ENCODE measurements around the gene AKAP8L.
"Not testable (repeated sequence)": the region's sequence is repeated elsewhere in the genome, so short reads cannot be mapped to it uniquely, and the experiment has no call there.

The AKAP8L gene

DNA sequence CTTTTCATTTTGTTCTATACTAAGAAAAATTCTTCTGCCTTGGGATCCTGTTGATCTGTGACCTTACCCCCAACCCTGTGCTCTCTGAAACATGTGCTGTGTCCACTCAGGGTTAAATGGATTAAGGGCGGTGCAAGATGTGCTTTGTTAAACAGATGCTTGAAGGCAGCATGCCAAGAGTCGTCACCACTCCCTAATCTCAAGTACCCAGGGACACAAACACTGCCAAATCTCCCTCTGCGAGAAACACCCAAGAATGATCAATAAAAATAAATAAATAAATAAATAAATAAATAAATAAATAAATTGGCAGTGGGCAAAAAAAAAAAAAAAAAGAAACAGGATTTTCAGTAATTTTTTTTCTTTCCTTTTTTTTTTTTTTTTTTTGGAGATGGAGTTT is 55.0 kb downstream of the AKAP8L start:
- not testable (repeated sequence) for H3K27me3 ChIP-seq (ENCODE audit: control insufficient read depth, insufficient read depth, low read length); H3K9ac ChIP-seq (ENCODE audit: low read length); H3K4me3 ChIP-seq (ENCODE audit: low read length); H3K4me1 ChIP-seq (ENCODE audit: control insufficient read depth, insufficient read depth, low read length); H3K9me3 ChIP-seq (ENCODE audit: control insufficient read depth, low read length)
- H3K36me3 ChIP-seq (ENCODE audit: control insufficient read depth, insufficient read depth, low read length), result peaks cover 17% of the 10 kb centered on the region

DNA sequence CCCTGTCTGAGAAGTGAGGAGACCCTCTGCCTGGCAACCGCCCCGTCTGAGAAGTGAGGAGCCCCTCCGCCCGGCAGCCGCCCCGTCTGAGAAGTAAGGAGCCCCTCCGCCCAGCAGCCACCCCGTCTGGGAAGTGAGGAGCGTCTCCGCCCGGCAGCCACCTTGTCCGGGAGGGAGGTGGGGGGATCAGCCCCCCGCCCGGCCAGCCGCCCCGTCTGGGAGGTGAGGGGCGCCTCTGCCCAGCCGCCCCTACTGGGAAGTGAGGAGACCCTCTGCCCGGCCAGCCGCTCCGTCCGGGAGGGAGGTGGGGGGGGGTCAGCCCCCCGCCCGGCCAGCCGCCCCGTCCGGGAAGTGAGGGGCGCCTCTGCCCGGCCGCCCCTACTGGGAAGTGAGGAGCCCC is 55.7 kb downstream of the AKAP8L start:
- H3K4me1 ChIP-seq (ENCODE audit: control insufficient read depth, insufficient read depth, low read length); H3K9me3 ChIP-seq (ENCODE audit: control insufficient read depth, low read length); H3K27me3 ChIP-seq (ENCODE audit: control insufficient read depth, insufficient read depth, low read length); H3K4me3 ChIP-seq (ENCODE audit: low read length); H3K9ac ChIP-seq (ENCODE audit: low read length): not testable (repeated sequence)
- peaks cover 22% of the 10 kb centered on the region for H3K36me3 ChIP-seq (ENCODE audit: control insufficient read depth, insufficient read depth, low read length)

DNA sequence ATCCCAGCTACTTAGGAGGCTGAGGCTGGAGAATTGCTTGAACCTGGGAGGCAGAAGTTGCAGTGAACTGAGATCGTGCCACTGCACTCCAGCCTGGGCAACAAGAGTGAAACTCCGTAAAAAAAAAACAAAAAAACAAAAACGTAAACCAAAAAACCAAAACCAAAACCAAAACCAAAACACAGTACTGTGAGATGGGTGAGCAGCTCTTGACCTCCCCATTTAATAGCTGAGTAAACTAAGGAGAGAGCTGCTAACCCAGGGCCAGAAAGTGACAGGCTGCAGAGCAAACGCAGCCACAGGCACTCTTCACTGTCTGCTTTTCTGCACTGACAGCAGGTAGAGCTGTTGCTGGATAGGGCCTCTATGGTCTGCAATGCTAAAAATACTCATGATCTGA is 58.8 kb downstream of the AKAP8L start:
- not testable (repeated sequence) for H3K9me3 ChIP-seq (ENCODE audit: control insufficient read depth, low read length); H3K4me3 ChIP-seq (ENCODE audit: low read length); H3K4me1 ChIP-seq (ENCODE audit: control insufficient read depth, insufficient read depth, low read length); H3K9ac ChIP-seq (ENCODE audit: low read length); H3K27me3 ChIP-seq (ENCODE audit: control insufficient read depth, insufficient read depth, low read length)
- H3K36me3 ChIP-seq (ENCODE audit: control insufficient read depth, insufficient read depth, low read length), result peaks cover 25% of the 10 kb centered on the region

DNA sequence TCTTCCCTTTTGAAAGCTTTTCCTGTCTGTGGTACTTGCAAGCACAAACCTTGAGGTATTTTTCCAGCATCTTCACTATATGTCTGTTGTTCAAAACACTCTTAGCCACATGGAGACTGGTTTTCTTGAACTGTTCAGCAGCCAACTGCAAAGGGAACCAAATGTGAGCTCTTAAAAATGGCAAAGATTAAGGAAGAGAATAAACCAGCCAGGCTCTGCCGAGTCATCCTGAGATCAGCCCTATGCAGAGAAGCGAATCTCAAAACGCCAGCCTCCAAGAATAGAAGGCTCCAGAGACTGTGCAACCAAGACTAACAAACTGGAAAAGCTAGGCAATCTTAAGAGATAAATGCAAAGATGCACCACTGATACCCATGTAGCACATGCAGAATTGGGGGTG is 59.9 kb downstream of the AKAP8L start:
- no peak overlapping the region for H3K4me3 ChIP-seq (ENCODE audit: low read length)
- no peaks in the 10 kb centered on the region for H3K4me1 ChIP-seq (ENCODE audit: control insufficient read depth, insufficient read depth, low read length)
- no peaks in the 10 kb centered on the region for H3K9me3 ChIP-seq (ENCODE audit: control insufficient read depth, low read length)
- H3K27me3 ChIP-seq (ENCODE audit: control insufficient read depth, insufficient read depth, low read length), result no peaks in the 10 kb centered on the region
- H3K9ac ChIP-seq (ENCODE audit: low read length), result no peak overlapping the region
- peaks cover 25% of the 10 kb centered on the region for H3K36me3 ChIP-seq (ENCODE audit: control insufficient read depth, insufficient read depth, low read length)

DNA sequence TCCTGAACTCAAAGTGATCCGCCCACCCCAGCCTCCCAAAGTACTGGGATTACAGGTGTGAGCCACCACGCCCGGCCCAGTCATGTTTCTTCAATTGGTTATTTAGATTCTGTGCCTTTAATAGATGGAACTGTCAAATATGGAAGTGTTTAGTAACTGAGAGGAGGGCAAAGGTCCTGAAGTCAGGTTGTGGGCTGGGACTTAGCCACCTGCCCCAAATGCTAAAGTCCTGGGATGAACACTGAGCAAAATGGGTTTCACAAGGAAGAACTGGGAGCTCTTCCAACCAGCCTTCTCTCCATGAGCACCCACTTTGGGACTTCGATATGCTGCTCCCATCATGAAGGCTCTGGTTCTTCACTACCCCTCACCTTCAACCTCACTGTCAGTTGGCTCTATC is 60.9 kb downstream of the AKAP8L start:
- H3K4me1 ChIP-seq (ENCODE audit: control insufficient read depth, insufficient read depth, low read length), result no peaks in the 10 kb centered on the region
- H3K9ac ChIP-seq (ENCODE audit: low read length), result no peak overlapping the region
- H3K9me3 ChIP-seq (ENCODE audit: control insufficient read depth, low read length), result no peaks in the 10 kb centered on the region
- H3K36me3 ChIP-seq (ENCODE audit: control insufficient read depth, insufficient read depth, low read length), result peaks cover 25% of the 10 kb centered on the region
- no peaks in the 10 kb centered on the region for H3K27me3 ChIP-seq (ENCODE audit: control insufficient read depth, insufficient read depth, low read length)
- no peak overlapping the region for H3K4me3 ChIP-seq (ENCODE audit: low read length)

DNA sequence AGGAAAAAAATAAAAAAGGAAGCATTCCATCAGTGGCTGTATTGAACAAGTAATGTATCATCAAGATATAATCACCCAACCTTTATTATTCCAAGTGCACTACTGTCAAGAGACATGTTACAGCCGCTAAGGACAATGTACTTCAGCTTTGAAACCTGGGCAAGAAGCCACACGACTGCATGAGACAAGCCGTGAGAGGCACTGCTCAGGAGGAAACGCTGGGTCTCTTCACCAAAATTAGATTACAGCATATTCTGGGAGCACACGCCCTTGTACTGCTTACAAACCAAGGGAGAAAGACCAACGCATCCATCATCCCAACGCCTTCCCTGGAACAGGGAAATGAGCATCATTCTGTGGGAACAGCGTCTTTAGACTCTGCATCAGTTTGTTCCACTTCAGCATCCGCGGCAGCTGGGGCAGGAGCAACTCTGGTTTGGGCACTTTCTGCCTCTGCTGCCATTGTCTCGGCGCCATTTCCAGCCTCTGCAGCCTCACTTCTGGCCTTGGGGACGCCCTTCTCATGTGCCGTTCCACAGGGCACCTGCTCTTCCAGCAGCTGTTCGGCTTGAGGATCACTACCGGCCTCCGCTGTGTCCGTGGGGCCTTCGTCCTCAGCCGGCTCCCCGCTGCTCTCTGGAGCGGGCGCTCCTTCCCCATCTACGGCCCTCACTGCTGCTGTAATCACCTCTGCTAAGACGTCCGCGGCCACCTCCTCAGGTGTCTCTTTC is 64.1 kb downstream of the AKAP8L start:
- Histone ChIP-seq H3K27me3 (ENCODE audit: control insufficient read depth, insufficient read depth, low read length) (no peaks in the 10 kb centered on the region), H3K9me3 (ENCODE audit: control insufficient read depth, low read length) (no peaks in the 10 kb centered on the region), H3K4me3 (ENCODE audit: low read length) (no peak overlapping the region), H3K36me3 (ENCODE audit: control insufficient read depth, insufficient read depth, low read length) (peaks cover 8% of the 10 kb centered on the region), H3K4me1 (ENCODE audit: control insufficient read depth, insufficient read depth, low read length) (no peaks in the 10 kb centered on the region), H3K9ac (ENCODE audit: low read length) (no peak overlapping the region)

DNA sequence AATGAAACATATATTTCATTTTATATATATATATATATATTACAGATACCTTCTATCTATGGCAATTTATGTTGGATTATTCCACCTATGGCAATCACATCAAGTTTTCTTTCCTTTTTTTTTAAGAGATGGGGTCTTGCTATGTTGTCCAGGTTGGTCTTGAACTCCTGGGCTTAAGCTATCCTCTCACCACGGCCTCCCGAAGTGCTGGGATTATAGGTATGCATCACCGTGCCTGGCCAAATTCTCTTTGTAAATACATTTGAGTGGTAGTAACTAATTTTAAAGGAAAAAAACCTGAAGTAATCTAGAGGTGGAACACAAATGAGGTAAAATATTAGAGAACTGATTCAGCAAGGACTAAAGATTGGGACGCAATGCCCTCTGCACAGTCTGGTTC is 64.9 kb downstream of the AKAP8L start:
- peaks cover 8% of the 10 kb centered on the region for H3K36me3 ChIP-seq (ENCODE audit: control insufficient read depth, insufficient read depth, low read length)

DNA sequence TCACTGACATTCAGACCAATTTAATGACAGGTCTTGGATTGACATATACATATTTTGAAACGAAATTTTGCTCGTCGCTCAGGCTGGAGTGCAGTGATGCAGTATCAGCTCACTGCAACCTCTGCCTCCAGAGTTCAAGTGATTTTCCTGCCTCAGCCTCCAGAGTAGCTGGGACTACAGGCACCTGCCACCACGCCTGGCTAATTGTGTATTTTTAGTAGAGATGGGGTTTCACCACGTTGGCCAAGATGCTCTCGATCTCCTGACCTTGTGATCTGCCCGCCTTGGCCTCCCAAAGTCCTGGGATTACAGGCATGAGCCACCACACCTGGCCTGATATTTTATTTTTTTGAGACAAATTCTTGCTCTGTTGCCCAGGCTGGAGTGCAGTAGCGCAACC is 66.3 kb downstream of the AKAP8L start:
- not testable (repeated sequence) for H3K4me3 ChIP-seq (ENCODE audit: low read length); H3K36me3 ChIP-seq (ENCODE audit: control insufficient read depth, insufficient read depth, low read length)

More for the DNA sequence above, 64.9 kb downstream of the AKAP8L start:
- Histone ChIP-seq H3K4me3 (ENCODE audit: low read length) (no peak overlapping the region), H3K9me3 (ENCODE audit: control insufficient read depth, low read length) (no peaks in the 10 kb centered on the region), H3K9ac (ENCODE audit: low read length) (no peak overlapping the region), H3K27me3 (ENCODE audit: control insufficient read depth, insufficient read depth, low read length) (no peaks in the 10 kb centered on the region), H3K4me1 (ENCODE audit: control insufficient read depth, insufficient read depth, low read length) (no peaks in the 10 kb centered on the region)

DNA sequence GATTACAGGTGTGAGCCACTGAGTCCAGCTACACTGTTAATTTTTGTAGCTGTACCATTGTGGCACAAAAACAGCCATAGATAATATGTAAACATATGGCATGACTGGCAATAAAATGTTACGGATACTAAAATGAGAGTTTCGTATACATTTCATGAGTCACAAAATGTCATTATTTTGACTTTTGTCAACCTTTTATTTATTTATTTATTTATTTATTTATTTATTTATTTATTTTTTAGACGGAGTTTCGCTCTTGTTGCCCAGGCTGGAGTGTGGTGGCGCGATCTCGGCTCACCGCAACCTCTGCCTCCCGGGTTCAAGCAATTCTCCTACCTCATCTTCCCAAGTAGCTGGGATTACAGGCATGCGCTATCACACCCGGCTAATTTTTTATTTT is 77.5 kb downstream of the AKAP8L start:
- not testable (repeated sequence) for H3K9me3 ChIP-seq (ENCODE audit: control insufficient read depth, low read length); H3K9ac ChIP-seq (ENCODE audit: low read length); H3K27me3 ChIP-seq (ENCODE audit: control insufficient read depth, insufficient read depth, low read length); H3K4me1 ChIP-seq (ENCODE audit: control insufficient read depth, insufficient read depth, low read length); H3K36me3 ChIP-seq (ENCODE audit: control insufficient read depth, insufficient read depth, low read length); H3K4me3 ChIP-seq (ENCODE audit: low read length)

More for the DNA sequence above, 66.3 kb downstream of the AKAP8L start:
- H3K27me3 ChIP-seq (ENCODE audit: control insufficient read depth, insufficient read depth, low read length); H3K9me3 ChIP-seq (ENCODE audit: control insufficient read depth, low read length); H3K9ac ChIP-seq (ENCODE audit: low read length); H3K4me1 ChIP-seq (ENCODE audit: control insufficient read depth, insufficient read depth, low read length): not testable (repeated sequence)

DNA sequence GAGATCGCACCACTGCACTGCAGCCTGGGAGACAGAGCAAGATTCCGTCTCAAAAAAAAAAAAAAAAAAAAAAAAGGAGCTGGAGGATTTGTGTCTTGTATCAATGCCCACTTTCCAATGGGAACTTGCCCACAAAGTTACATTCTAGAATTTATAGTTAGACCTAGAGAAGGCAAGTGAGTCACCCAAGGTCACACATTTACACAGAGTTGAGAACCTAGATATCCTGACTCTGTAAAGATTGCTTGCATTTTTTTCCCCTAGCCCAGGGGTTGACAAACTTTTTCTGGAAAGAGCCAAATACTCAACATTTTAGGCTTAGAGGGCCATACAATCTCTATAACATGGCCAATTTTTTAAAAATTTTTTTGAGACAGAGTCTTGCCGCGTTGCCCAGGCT is 78.7 kb downstream of the AKAP8L start:
- Histone ChIP-seq H3K4me1 (ENCODE audit: control insufficient read depth, insufficient read depth, low read length) (no peaks in the 10 kb centered on the region), H3K9me3 (ENCODE audit: control insufficient read depth, low read length) (no peaks in the 10 kb centered on the region), H3K4me3 (ENCODE audit: low read length) (no peak overlapping the region), H3K36me3 (ENCODE audit: control insufficient read depth, insufficient read depth, low read length) (no peaks in the 10 kb centered on the region), H3K27me3 (ENCODE audit: control insufficient read depth, insufficient read depth, low read length) (no peaks in the 10 kb centered on the region), H3K9ac (ENCODE audit: low read length) (no peak overlapping the region)

DNA sequence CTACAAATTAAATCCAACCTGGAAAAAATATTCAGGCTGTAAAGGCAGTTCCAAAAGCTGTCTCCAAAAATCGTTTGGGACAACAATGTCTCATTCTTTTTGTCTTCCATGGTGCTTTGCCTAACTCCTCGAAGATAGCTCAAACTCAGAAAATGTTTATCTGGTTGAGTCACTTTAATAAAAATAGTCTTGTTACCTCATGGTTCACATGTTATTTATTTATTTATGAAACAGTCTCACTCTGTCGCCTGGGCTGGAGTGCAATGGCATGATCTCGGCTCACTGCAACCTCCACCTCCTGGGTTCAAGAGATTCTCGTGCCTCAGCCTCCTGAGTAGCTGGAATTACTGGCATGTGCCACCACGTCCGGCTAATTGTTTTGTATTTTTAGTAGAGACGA is 81.6 kb downstream of the AKAP8L start:
- peaks cover 4% of the 10 kb centered on the region for H3K4me1 ChIP-seq (ENCODE audit: control insufficient read depth, insufficient read depth, low read length)
- H3K36me3 ChIP-seq (ENCODE audit: control insufficient read depth, insufficient read depth, low read length), result no peaks in the 10 kb centered on the region
- H3K27me3 ChIP-seq (ENCODE audit: control insufficient read depth, insufficient read depth, low read length), result no peaks in the 10 kb centered on the region
- no peaks in the 10 kb centered on the region for H3K9me3 ChIP-seq (ENCODE audit: control insufficient read depth, low read length)
- no peak overlapping the region for H3K9ac ChIP-seq (ENCODE audit: low read length)
- no peak overlapping the region for H3K4me3 ChIP-seq (ENCODE audit: low read length)

DNA sequence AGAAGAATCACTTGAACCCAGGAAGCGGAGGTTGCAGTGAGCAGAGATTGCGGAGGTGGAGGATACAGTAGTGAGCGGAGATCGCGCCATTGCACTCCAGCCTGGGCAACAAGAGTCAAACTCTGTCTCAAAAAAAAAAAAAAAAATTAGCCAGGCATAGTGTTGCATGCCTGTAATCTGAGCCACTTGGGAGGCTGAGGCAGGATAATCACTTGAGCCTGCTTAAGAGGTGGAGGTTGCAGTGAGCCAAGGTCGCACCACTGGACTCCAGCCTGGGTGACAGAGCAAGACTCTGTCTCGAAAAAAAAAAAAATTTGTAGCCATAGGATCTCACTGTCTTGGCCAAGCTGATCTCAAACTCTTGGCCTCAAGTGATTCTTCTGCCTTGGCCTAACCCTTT is 82.8 kb downstream of the AKAP8L start:
- H3K27me3 ChIP-seq (ENCODE audit: control insufficient read depth, insufficient read depth, low read length); H3K4me1 ChIP-seq (ENCODE audit: control insufficient read depth, insufficient read depth, low read length); H3K9me3 ChIP-seq (ENCODE audit: control insufficient read depth, low read length); H3K9ac ChIP-seq (ENCODE audit: low read length); H3K36me3 ChIP-seq (ENCODE audit: control insufficient read depth, insufficient read depth, low read length); H3K4me3 ChIP-seq (ENCODE audit: low read length): not testable (repeated sequence)
